DMS 273 treated with DMSO at 0.1 percent for 48 hours (cell line): ENCODE measurements around the gene HES3.
"Not testable (repeated sequence)": the region's sequence is repeated elsewhere in the genome, so short reads cannot be mapped to it uniquely, and the experiment has no call there.

ENCODE experiments used
- DNase-seq: peaks from one replicate; lab custom pipeline; 2025; lab: John Stamatoyannopoulos, UW

HES3 gene

GRCh38 chr1:6219641-6220040 lies 24.3 kb upstream of the HES3 start:
- DNase-seq: not testable (repeated sequence)

GRCh38 chr1:6220236-6220635 lies 23.7 kb upstream of the HES3 start:
- no peak for DNase-seq

GRCh38 chr1:6221210-6221784 lies 22.7 kb upstream of the HES3 start:
- DNase-seq: no peak

GRCh38 chr1:6222636-6223035 lies 21.3 kb upstream of the HES3 start:
- no peak for DNase-seq

- DNase-seq: no peak
These were observed 20.4 kb upstream of the HES3 start for GRCh38 chr1:6223617-6224016.

GRCh38 chr1:6224718-6225117 lies 19.3 kb upstream of the HES3 start:
- DNase-seq: no peak

- DNase-seq: no peak
These were observed 18.3 kb upstream of the HES3 start for GRCh38 chr1:6225651-6226050.

GRCh38 chr1:6233376-6233775 lies 10.6 kb upstream of the HES3 start:
- DNase-seq: no peak

- no peak for DNase-seq
These were observed 9.3 kb upstream of the HES3 start for GRCh38 chr1:6234502-6235295.

- no peak for DNase-seq
These were observed 8.7 kb upstream of the HES3 start for GRCh38 chr1:6235296-6235677.

- no peak for DNase-seq
These were observed 6.9 kb upstream of the HES3 start for GRCh38 chr1:6237093-6237492.

- no peak for DNase-seq
These were observed 4.7 kb upstream of the HES3 start for GRCh38 chr1:6239213-6239752.

- DNase-seq: no peak
These were observed 3.8 kb upstream of the HES3 start for GRCh38 chr1:6239950-6240768.

- no peak for DNase-seq
These were observed 2.7 kb upstream of the HES3 start for GRCh38 chr1:6241107-6241886.

- no peak for DNase-seq
These were observed 1.9 kb upstream of the HES3 start for GRCh38 chr1:6241887-6242740.

- no peak for DNase-seq
These were observed 735 bp upstream of the HES3 start for GRCh38 chr1:6243053-6243834.

GRCh38 chr1:6244401-6245049 lies 546 bp downstream of the HES3 start:
- no peak for DNase-seq

- DNase-seq: no peak
These were observed 1.3 kb downstream of the HES3 start for GRCh38 chr1:6245086-6245868.
